B cell (primary cell): ENCODE results near the gene CARS2. TPM values are rescaled to one million over a fixed set of nuclear protein-coding genes. Genes with fewer than 3 reads are reported as not detected.

ENCODE experiments used
- ATAC-seq: fragments of 200-7000 bp; cut with Tn5 transposase; one replicate; pipeline ENCODE4 v1.10.0; 2021; ENCODE audit warnings: low read depth, mild to moderate bottlenecking, moderate number of reproducible peaks, moderate library complexity
- CTCF ChIA-PET: fragments of 350-600 bp; sonication (Branson Sonifier 250); formaldehyde crosslinking; loops from one replicate; lab custom pipeline; 2021; ENCODE audit warnings: antibody characterized with exemption, inconsistent platforms; lab: Charles Lee
- POLR2A ChIA-PET: fragments of 350-600 bp; sonication (Branson Sonifier 250); formaldehyde crosslinking; loops from one replicate; lab custom pipeline; 2021; ENCODE audit warnings: antibody characterized with exemption; lab: Charles Lee
- DNase-seq: peaks from one replicate; pipeline ENCODE4 v3.0.0; 2013
- H2AFZ ChIP-seq: 2 replicates; pipeline ENCODE4 v1.6.1; 2012; ENCODE audit warnings: mild to moderate bottlenecking, low read depth, low read length; ENCODE audit not compliant: insufficient read depth, poor library complexity, severe bottlenecking
- H3K27ac ChIP-seq, 2 donors: 1 replicate in 1 of 2; 2 replicates in 1 of 2; pipeline ENCODE4 v1.5.1; 2012 to 2013; ENCODE audit warnings: low read length in 2 of 2, mild to moderate bottlenecking in 2 of 2, moderate library complexity in 1 of 2
- H3K27me3 ChIP-seq, 4 experiments: fragments of 200-600 bp in 1 of 4; sonication (generic) in 1 of 4; replicated peaks in 1 of 4; 1 replicate in 2 of 4; 2 replicates in 2 of 4; pipeline versions ENCODE4 v1.6.1 to v1.7.0; 2013 to 2016; ENCODE audit warnings: low read length in 3 of 4, mild to moderate bottlenecking in 2 of 4, mixed read lengths in 1 of 4, moderate library complexity in 1 of 4; ENCODE audit not compliant: insufficient read depth in 4 of 4, control insufficient read depth in 3 of 4; ENCODE audit errors: control extremely low read depth in 1 of 4
- H3K36me3 ChIP-seq, 2 experiments: replicated peaks in 1 of 2; 1 replicate in 1 of 2; 2 replicates in 1 of 2; pipeline versions ENCODE4 v1.6.1 to v1.7.1; 2013; ENCODE audit warnings: low read length in 1 of 2; ENCODE audit not compliant: insufficient read depth in 2 of 2, control insufficient read depth in 1 of 2; ENCODE audit errors: control extremely low read depth in 1 of 2, extremely low read depth in 1 of 2
- H3K4me1 ChIP-seq, 2 donors: fragments of 200-600 bp in 1 of 2; sonication (generic) in 1 of 2; 1 replicate in 1 of 2; 2 replicates in 1 of 2; pipeline versions ENCODE4 v1.5.1 to v1.6.1; 2013 to 2017; ENCODE audit warnings: low read length in 2 of 2; ENCODE audit not compliant: control insufficient read depth in 2 of 2, insufficient read depth in 2 of 2
- H3K4me2 ChIP-seq: replicated peaks from 2 replicates; pipeline ENCODE3; 2012; ENCODE audit warnings: mild to moderate bottlenecking, low read depth, low read length; ENCODE audit not compliant: poor library complexity, severe bottlenecking
- H3K4me3 ChIP-seq, 5 experiments: fragments of 200-600 bp in 1 of 5; sonication (generic) in 1 of 5; 1 replicate in 3 of 5; 2 replicates in 2 of 5; pipeline versions ENCODE4 v1.5.1 to v1.7.0; 2011 to 2016; ENCODE audit warnings: low read length in 4 of 5, mild to moderate bottlenecking in 4 of 5, low read depth in 2 of 5, control low read depth in 1 of 5, moderate library complexity in 1 of 5; ENCODE audit not compliant: insufficient read depth in 1 of 5; ENCODE audit errors: control extremely low read depth in 1 of 5, extremely low read depth in 1 of 5
- H3K79me2 ChIP-seq: fragments of 200-600 bp; sonication (generic); one replicate; pipeline ENCODE4 v1.6.0; 2016; ENCODE audit warnings: low read length; ENCODE audit not compliant: control insufficient read depth, insufficient read depth
- H3K9ac ChIP-seq: fragments of 200-600 bp; sonication (generic); 2 replicates; pipeline ENCODE4 v1.6.1; 2017; ENCODE audit warnings: mild to moderate bottlenecking, low read length, moderate library complexity
- H3K9me3 ChIP-seq, 3 donors: one replicate each; pipeline versions ENCODE4 v1.6.1 to v1.7.1; 2013; ENCODE audit warnings: low read length in 2 of 3; ENCODE audit not compliant: control insufficient read depth in 2 of 3, insufficient read depth in 1 of 3; ENCODE audit errors: control extremely low read depth in 1 of 3
- H4K20me1 ChIP-seq: 2 replicates; pipeline ENCODE4 v1.6.0; 2012; ENCODE audit warnings: mild to moderate bottlenecking, low read length; ENCODE audit not compliant: insufficient read depth, control insufficient read depth, poor library complexity, severe bottlenecking
- H3K27ac Mint-ChIP-seq: one replicate; pipeline ENCODE4 v1.8.0; 2021; ENCODE audit warnings: mixed read lengths
- H3K27me3 Mint-ChIP-seq: one replicate; pipeline ENCODE4 v1.8.0; 2021; ENCODE audit warnings: mixed read lengths
- H3K4me1 Mint-ChIP-seq: one replicate; pipeline ENCODE4 v1.8.0; 2021; ENCODE audit warnings: mixed read lengths
- H3K4me3 Mint-ChIP-seq: one replicate; pipeline ENCODE4 v1.8.0; 2021; ENCODE audit warnings: mixed read lengths
- H3K9me3 Mint-ChIP-seq: one replicate; pipeline ENCODE4 v1.8.0; 2022; ENCODE audit warnings: mixed read lengths; ENCODE audit not compliant: insufficient read depth
- CTCF ChIP-seq: fragments of 200-600 bp; IDR thresholded peaks from one replicate; pipeline ENCODE4 v1.8.0; 2022; ENCODE audit warnings: antibody characterized with exemption, mild to moderate bottlenecking
- EZH2 ChIP-seq: IDR thresholded peaks from 2 replicates; pipeline ENCODE4 v1.6.1; 2012; ENCODE audit warnings: borderline replicate concordance, low read depth, mild to moderate bottlenecking, moderate library complexity, low read length; ENCODE audit not compliant: insufficient read depth, poor library complexity, severe bottlenecking
- WGBS: methylation state at CpG from one replicate; pipeline ENCODE4 v1.1.5; 2013; ENCODE audit warnings: missing lambda C conversion rate; ENCODE audit not compliant: insufficient coverage; 5-methylcytosine and 5-hydroxymethylcytosine counted together
- intact Hi-C: fragments of 100-400 bp; cut with micrococcal nuclease; formaldehyde crosslinking; loops from one replicate; pipeline ENCODE4 v1.10.0; 2022
- polyA plus RNA-seq: library from polyadenylated mRNA; depleted of rRNA; stranded (reverse); fragments of >200 nt; gene quantifications from 2 replicates; pipeline ENCODE4 v1.2.3, GENCODE V29; 2012
- total RNA-seq, 2 donors: library from RNA; stranded (reverse); fragments of 120-200 nt in 1 of 2; gene quantifications; 1 replicate in 1 of 2; 2 replicates in 1 of 2; pipeline versions ENCODE4 v1.2.3 to v1.2.4, GENCODE V29; 2013 to 2022

CARS2 gene
- total and polyA plus RNA-seq, 2 donors (not counting 1 experiment from before 2014, with no cell fraction given) = 154 to 188 TPM

GRCh38 chr13:110617321-110618072 is 88.4 kb downstream of the CARS2 start:
- H3K9me3 Mint-ChIP-seq = peaks cover 3% of the 10 kb centered on the region
- Histone ChIP-seq H3K27ac (no peak overlapping the region), H4K20me1 (peaks cover 27% of the 10 kb centered on the region), H3K4me1 (peaks cover 14 to 20% of the 10 kb centered on the region in 2 donors), H3K9ac (peak overlapping the region; percentile 75), H3K79me2 (peaks cover 65% of the 10 kb centered on the region), H3K36me3 (peaks cover 2 to 6% of the 10 kb centered on the region in 2 experiments), H3K4me2 (no peak overlapping the region), H3K27me3 (no peaks in the 10 kb centered on the region), H3K4me3 (no peak overlapping the region), H3K9me3 (no peaks in the 10 kb centered on the region), H2AFZ (no peak overlapping the region)
- ATAC-seq (no peak), DNase-seq (no peak)
- peak overlapping the region; percentile 37 for H3K4me3 Mint-ChIP-seq
- no peak overlapping the region for H3K27ac Mint-ChIP-seq
- intact Hi-C loops = no loop called here
- ChIA-PET POLR2A (no interaction called here), CTCF (interaction anchor here (1.5 to 1.9 kb wide), 4 partner anchors 94 to 201 kb away, joined by 4 to 8 read pairs (median 6); no protein-coding TSS in a partner anchor)
- WGBS = 89% methylated on average over 4 of the region's 8 CpGs
- no peak for TF ChIP-seq EZH2
- no peak for TF ChIP-seq CTCF
- H3K27me3 Mint-ChIP-seq = no peaks in the 10 kb centered on the region
- H3K4me1 Mint-ChIP-seq = peaks cover 34% of the 10 kb centered on the region
